RWPE2 (cell line): ENCODE measurements around the gene PRKG1.

Source experiments
- ATAC-seq: fragments of 200-7000 bp; cut with Tn5 transposase; 3 replicates; pipeline ENCODE4 v1.9.1; 2021; ENCODE audit warnings: low read depth
- DNase-seq: peaks from one replicate; pipeline ENCODE4 v3.0.0-alpha.2; 2020; ENCODE audit warnings: low spot score
- H3K27ac ChIP-seq: fragments of 450-650 bp; 2 replicates; pipeline ENCODE4 v1.5.1; 2017; ENCODE audit warnings: mild to moderate bottlenecking; ENCODE audit not compliant: poor library complexity, severe bottlenecking
- H3K27me3 ChIP-seq: fragments of 250-450 bp; sonication (Bioruptor Pico); 2 replicates; pipeline ENCODE4 v1.5.1; 2021; ENCODE audit warnings: mild to moderate bottlenecking, moderate library complexity; ENCODE audit not compliant: insufficient read depth, poor library complexity, severe bottlenecking
- H3K36me3 ChIP-seq: fragments of 250-450 bp; sonication (Bioruptor Pico); 2 replicates; pipeline ENCODE4 v1.5.1; 2020; ENCODE audit warnings: low read depth, mild to moderate bottlenecking, moderate library complexity
- H3K4me1 ChIP-seq: fragments of 250-450 bp; sonication (Bioruptor Pico); 2 replicates; pipeline ENCODE4 v1.5.1; 2021; ENCODE audit warnings: mild to moderate bottlenecking, moderate library complexity; ENCODE audit not compliant: insufficient read depth, poor library complexity, severe bottlenecking
- H3K4me3 ChIP-seq: fragments of 250-450 bp; sonication (Bioruptor Pico); 2 replicates; pipeline ENCODE4 v1.5.1; 2021; ENCODE audit warnings: mild to moderate bottlenecking, moderate library complexity; ENCODE audit not compliant: severe bottlenecking
- H3K9me3 ChIP-seq: fragments of 250-450 bp; sonication (Bioruptor Pico); 2 replicates; pipeline ENCODE4 v1.5.1; 2021; ENCODE audit warnings: mild to moderate bottlenecking, moderate library complexity; ENCODE audit not compliant: severe bottlenecking
- TF ChIP-seq, protein P1 (sequence below): fragments of 450-650 bp; IDR thresholded peaks from one replicate; pipeline ENCODE4 v1.5.1; 2017; ENCODE audit warnings: mild to moderate bottlenecking, moderate library complexity; ENCODE audit not compliant: poor library complexity, severe bottlenecking

The PRKG1 gene

DNA sequence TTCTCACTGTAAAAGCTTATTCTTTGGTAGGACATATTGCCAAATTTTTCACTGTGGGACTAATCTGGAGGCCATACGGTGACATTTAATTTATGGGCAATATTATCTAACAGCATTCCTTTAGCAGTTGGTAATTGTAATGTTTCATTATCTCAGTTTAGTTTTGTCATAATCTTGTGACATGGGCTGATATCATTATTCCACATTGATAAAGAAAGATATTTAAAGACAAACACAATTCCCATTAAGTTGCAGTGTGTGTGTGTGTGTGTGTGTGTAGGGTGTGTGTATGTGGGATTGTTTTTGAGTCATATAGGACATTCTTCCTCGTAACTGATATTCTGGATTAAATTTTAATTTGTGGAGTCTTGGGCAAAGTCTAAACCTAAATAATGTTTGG lies 238.5 kb downstream of the PRKG1 start:
- Histone ChIP-seq H3K27ac (no peak overlapping the region), H3K9me3 (no peaks in the 10 kb centered on the region), H3K4me1 (no peaks in the 10 kb centered on the region), H3K4me3 (no peak overlapping the region), H3K27me3 (no peaks in the 10 kb centered on the region), H3K36me3 (no peaks in the 10 kb centered on the region)
- ATAC-seq (no peak), DNase-seq (no peak)
- TF ChIP-seq, protein P1, sequence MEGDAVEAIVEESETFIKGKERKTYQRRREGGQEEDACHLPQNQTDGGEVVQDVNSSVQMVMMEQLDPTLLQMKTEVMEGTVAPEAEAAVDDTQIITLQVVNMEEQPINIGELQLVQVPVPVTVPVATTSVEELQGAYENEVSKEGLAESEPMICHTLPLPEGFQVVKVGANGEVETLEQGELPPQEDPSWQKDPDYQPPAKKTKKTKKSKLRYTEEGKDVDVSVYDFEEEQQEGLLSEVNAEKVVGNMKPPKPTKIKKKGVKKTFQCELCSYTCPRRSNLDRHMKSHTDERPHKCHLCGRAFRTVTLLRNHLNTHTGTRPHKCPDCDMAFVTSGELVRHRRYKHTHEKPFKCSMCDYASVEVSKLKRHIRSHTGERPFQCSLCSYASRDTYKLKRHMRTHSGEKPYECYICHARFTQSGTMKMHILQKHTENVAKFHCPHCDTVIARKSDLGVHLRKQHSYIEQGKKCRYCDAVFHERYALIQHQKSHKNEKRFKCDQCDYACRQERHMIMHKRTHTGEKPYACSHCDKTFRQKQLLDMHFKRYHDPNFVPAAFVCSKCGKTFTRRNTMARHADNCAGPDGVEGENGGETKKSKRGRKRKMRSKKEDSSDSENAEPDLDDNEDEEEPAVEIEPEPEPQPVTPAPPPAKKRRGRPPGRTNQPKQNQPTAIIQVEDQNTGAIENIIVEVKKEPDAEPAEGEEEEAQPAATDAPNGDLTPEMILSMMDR: no peak

DNA sequence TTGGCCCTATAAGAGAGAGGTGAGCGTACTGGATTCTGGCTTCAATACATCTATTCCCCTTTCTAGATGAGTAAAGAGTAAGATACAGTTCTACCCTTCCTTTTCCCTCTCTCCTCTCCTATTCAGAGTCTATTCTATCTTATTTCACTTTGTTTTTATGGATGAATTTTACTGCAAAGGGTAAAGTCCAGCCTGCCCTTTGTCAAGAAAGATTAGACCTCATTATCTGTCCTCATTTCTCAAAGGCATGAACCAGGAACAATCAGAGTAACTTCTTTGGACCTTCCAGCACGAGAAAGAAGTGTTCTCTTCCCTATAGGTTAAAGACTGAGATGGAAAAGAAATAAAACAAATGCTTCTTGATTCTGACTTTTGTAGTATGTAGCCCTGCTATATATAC lies 239.0 kb downstream of the PRKG1 start:
- ATAC-seq (no peak), DNase-seq (no peak)
- Histone ChIP-seq H3K9me3 (no peaks in the 10 kb centered on the region), H3K27ac (no peak overlapping the region), H3K4me1 (no peaks in the 10 kb centered on the region), H3K27me3 (no peaks in the 10 kb centered on the region), H3K36me3 (no peaks in the 10 kb centered on the region), H3K4me3 (no peak overlapping the region)
- TF ChIP-seq, protein P1: no peak

DNA sequence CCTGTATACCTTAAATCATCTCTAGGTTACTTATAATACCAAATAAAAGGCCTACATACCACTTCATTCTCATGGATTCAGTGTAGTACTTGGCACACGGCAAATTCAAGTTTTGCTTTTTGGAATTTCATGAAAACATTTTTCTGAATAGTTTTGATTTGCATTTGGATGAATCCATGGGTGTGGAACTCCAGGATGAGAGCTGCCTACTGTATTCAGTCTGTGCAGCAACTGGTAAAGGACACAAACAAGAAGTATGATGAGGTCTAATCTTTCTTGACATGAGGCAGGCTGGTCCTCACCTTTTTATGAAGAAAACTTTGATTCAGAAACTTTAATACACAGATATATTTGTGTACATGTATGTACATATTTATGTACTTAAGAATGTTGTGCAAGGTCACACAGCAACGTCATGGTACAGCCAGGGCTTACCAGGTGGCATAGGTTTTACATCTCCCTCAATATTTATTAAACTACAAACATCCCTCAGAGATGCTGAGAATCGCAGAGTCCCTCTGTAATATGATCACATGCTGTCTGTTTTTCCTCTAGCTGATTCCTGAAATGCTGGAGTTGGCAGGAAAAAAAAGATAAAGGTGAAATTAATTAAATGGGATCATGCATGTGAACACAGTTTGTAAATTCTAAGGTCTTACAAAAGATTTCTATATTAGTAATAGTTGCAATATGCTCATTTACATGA lies 239.6 kb downstream of the PRKG1 start:
- TF ChIP-seq, protein P1: no peak
- H3K27ac ChIP-seq: no peak overlapping the region
- ATAC-seq (no peak), DNase-seq (no peak)
- no peaks in the 10 kb centered on the region for H3K4me1 ChIP-seq
- no peaks in the 10 kb centered on the region for H3K36me3 ChIP-seq
- H3K9me3 ChIP-seq: no peaks in the 10 kb centered on the region
- H3K27me3 ChIP-seq: no peaks in the 10 kb centered on the region
- no peak overlapping the region for H3K4me3 ChIP-seq

DNA sequence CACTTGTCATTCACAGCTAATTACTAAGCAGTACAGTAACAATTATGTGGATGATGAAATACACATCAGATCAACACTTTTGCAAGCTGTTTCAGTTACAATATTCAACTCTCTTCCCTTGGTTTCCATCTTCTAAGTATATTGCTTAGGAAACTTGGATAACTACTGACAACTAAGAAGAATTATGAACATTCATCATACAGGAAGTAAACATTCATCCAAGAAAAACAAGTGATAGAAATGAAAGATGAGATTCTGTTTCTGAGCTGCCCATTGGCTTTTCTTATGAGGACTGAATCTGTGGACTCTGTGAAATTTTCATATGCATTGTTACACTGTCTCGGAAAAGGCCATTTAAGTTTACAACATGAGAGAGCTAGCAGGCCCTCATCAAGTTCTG lies 240.2 kb downstream of the PRKG1 start:
- ATAC-seq (no peak), DNase-seq (no peak)
- H3K36me3 ChIP-seq: no peaks in the 10 kb centered on the region
- no peaks in the 10 kb centered on the region for H3K4me1 ChIP-seq
- TF ChIP-seq, protein P1: no peak
- H3K27me3 ChIP-seq: no peaks in the 10 kb centered on the region
- H3K4me3 ChIP-seq: no peak overlapping the region
- no peak overlapping the region for H3K27ac ChIP-seq
- no peaks in the 10 kb centered on the region for H3K9me3 ChIP-seq

DNA sequence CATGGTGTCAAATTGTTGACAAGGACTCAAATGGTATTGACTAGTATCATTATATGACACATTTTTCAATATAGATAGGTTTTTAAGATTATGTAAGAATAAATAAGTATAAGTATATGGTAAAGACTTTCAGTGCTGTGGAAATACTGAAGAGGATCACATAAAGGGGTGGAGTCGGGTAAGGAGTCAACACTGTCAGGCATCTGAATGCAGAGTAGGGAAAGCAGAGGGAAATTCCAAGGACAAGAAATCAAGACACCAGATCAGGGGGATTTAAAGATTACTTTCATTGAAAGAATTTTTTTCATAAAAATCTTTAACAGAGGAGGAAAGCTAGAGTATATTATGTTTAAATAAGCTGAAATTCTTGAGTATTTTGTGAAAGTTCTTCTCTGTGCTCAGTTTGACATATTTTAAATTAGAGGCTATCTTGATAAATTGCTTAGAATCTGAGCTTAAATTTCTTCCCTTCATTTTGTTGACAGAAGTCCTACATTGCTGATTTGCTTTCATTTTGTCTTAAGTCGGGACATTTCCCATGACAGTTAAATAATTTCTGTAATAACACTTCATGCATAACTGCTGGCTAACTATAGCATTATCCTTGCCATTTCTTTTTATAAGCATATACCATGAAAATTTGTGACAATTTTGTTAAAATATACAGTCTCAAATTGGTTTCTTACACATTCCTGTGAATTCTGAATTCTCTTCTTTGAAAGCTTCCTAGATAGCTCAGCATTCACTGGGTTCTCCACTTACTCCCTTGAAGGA lies 244.3 kb downstream of the PRKG1 start:
- H3K27ac ChIP-seq: no peak overlapping the region
- H3K9me3 ChIP-seq: no peaks in the 10 kb centered on the region
- DNase-seq (no peak), ATAC-seq (no peak)
- H3K36me3 ChIP-seq: no peaks in the 10 kb centered on the region
- H3K4me3 ChIP-seq: no peak overlapping the region
- TF ChIP-seq, protein P1: no peak
- H3K4me1 ChIP-seq: no peaks in the 10 kb centered on the region
- no peaks in the 10 kb centered on the region for H3K27me3 ChIP-seq
